Kidney (tissue), 14 donors: ENCODE data around the gene SSC5D. TPM values are rescaled to one million over a fixed set of nuclear protein-coding genes. Genes with fewer than 3 reads are reported as not detected.
"Not testable (repeated sequence)": the region's sequence is repeated elsewhere in the genome, so short reads cannot be mapped to it uniquely, and the experiment has no call there.

Experiments used
- DNase-seq, 5 donors: peaks; one replicate each; pipeline ENCODE4 v3.0.0-alpha.2; 2013 to 2020
- FAIRE-seq: peaks from 2 replicates; lab custom pipeline; 2012; peaks lifted over from hg19 to GRCh38; lab: Jason Lieb, UNC
- H3K27ac ChIP-seq, 2 donors: one replicate each; pipeline ENCODE4 v1.7.0; 2013; ENCODE audit warnings: low read depth in 2 of 2, low read length in 2 of 2, inconsistent platforms in 1 of 2
- H3K27me3 ChIP-seq: one replicate; pipeline ENCODE4 v1.7.1; 2013; ENCODE audit warnings: low read length, inconsistent platforms; ENCODE audit not compliant: control insufficient read depth, insufficient read depth
- H3K36me3 ChIP-seq, 3 donors: one replicate each; pipeline versions ENCODE4 v1.7.0 to v1.7.1; 2013; ENCODE audit warnings: low read length in 3 of 3, control low read depth in 1 of 3, inconsistent platforms in 1 of 3; ENCODE audit not compliant: insufficient read depth in 3 of 3, control insufficient read depth in 2 of 3
- H3K4me1 ChIP-seq, 3 donors: one replicate each; pipeline versions ENCODE4 v1.7.0 to v1.7.1; 2013; ENCODE audit warnings: low read length in 3 of 3, inconsistent platforms in 1 of 3, low read depth in 1 of 3; ENCODE audit not compliant: control insufficient read depth in 2 of 3, insufficient read depth in 2 of 3
- H3K4me3 ChIP-seq, 3 donors: one replicate each; pipeline versions ENCODE4 v1.7.0 to v1.8.1; 2013; ENCODE audit warnings: low read length in 3 of 3, control low read depth in 1 of 3, inconsistent platforms in 1 of 3
- H3K9ac ChIP-seq, 3 donors: one replicate each; pipeline versions ENCODE4 v1.7.0 to v1.7.1; 2013; ENCODE audit warnings: low read length in 3 of 3, control low read depth in 1 of 3, inconsistent platforms in 1 of 3
- H3K9me3 ChIP-seq, 3 donors: one replicate each; pipeline versions ENCODE4 v1.7.0 to v1.7.1; 2013; ENCODE audit warnings: low read length in 3 of 3, control low read depth in 1 of 3, inconsistent platforms in 1 of 3; ENCODE audit not compliant: control insufficient read depth in 2 of 3, insufficient read depth in 1 of 3
- intact Hi-C: fragments of 100-400 bp; cut with DNase I; formaldehyde crosslinking; loops from one replicate; pipeline ENCODE4 v1.11.1; 2022
- polyA plus RNA-seq: library from polyadenylated mRNA; stranded (reverse); fragments of 350-450 nt; fragmentation: Illumina TruSeq; extraction: RNeasy Lipid Tissue Mini Kit (QIAGEN cat#74804); gene quantifications from one replicate; pipeline ENCODE4 v1.2.3, GENCODE V29; 2014; ENCODE audit warnings: low read depth, low replicate concordance; ENCODE audit not compliant: insufficient read depth
- total RNA-seq: library from RNA; stranded (reverse); fragmentation: NEBNext Ultra II Directional; extraction: Animal tissue kit (Norgen Biotek cat#: 25700); gene quantifications from one replicate; pipeline ENCODE4 v1.2.1, GENCODE V29; 2021
- TF ChIP-seq, protein P1 (sequence below): IDR thresholded peaks from 3 replicates; pipeline ENCODE4 v1.5.1; 2012; ENCODE audit warnings: mild to moderate bottlenecking, moderate library complexity, borderline replicate concordance; ENCODE audit not compliant: insufficient read depth; ENCODE audit errors: extremely low read depth
- donor health status: control.
- donor health status: control.
- donor health status: control.
- donor health status: control.
- donor health status: control.
- donor health status: DM: yes; HTN: yes; CAD: no.
- donor health status: Normal renal cell carcinoma (clear cell type).

SSC5D gene
- total and polyA plus RNA-seq, 2 donors from 2014 or later: 2.2 to 9.4 TPM

DNA sequence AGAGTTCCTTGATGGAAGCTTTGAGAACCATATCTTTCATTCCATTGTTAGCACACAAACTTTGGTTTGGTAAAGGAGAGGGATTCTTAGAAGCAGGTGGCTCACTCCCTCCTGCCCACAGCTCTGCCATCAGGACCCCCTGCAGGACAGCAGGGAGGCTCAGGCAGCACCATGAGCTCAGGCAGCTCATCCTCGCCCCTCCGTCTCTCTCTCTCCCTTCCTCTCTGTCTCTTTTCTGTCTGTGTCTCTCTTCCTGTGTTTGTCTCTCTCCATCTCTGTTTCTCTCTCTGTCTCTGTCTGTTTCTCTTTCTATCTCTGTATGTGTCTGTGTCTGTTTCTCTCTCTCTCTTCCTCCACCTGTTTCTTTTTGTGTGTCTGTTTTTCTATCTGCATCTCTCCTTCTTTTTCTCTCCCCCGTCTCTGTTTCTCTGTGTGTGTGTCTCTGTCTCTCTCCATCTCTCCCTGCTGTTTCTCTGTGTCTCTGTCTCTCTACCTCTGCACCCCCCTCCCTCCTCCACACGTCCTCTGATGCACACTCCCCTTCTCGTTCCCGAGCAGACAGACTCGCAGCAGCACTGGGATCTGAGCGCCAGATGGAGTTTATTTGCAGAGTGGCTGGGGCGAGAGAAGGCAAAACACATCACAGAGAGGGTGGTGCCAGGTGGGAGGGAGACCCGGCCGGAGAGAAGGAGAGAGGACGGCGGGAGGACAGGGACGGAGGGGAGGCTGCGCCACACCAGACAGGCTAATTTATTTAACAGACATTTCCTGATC, 40.0 kb downstream of the SSC5D start:
- no peak overlapping the region for H3K27ac ChIP-seq
- TF ChIP-seq, protein P1, sequence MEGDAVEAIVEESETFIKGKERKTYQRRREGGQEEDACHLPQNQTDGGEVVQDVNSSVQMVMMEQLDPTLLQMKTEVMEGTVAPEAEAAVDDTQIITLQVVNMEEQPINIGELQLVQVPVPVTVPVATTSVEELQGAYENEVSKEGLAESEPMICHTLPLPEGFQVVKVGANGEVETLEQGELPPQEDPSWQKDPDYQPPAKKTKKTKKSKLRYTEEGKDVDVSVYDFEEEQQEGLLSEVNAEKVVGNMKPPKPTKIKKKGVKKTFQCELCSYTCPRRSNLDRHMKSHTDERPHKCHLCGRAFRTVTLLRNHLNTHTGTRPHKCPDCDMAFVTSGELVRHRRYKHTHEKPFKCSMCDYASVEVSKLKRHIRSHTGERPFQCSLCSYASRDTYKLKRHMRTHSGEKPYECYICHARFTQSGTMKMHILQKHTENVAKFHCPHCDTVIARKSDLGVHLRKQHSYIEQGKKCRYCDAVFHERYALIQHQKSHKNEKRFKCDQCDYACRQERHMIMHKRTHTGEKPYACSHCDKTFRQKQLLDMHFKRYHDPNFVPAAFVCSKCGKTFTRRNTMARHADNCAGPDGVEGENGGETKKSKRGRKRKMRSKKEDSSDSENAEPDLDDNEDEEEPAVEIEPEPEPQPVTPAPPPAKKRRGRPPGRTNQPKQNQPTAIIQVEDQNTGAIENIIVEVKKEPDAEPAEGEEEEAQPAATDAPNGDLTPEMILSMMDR: no peak
- intact Hi-C loops: no loop called here
- DNase-seq (peak in 1 of 5 donors; percentile 40), FAIRE-seq (no peak)
- no peaks in the 10 kb centered on the region for H3K27me3 ChIP-seq
- H3K9me3 ChIP-seq: peaks cover 0 to 6% (median 0%) of the 10 kb centered on the region in 3 donors
- H3K36me3 ChIP-seq: peaks cover 0 to 4% (median 0%) of the 10 kb centered on the region in 3 donors
- no peak overlapping the region for H3K9ac ChIP-seq
- H3K4me3 ChIP-seq: no peak overlapping the region
- peaks cover 0 to 8% (median 3%) of the 10 kb centered on the region in 3 donors for H3K4me1 ChIP-seq

DNA sequence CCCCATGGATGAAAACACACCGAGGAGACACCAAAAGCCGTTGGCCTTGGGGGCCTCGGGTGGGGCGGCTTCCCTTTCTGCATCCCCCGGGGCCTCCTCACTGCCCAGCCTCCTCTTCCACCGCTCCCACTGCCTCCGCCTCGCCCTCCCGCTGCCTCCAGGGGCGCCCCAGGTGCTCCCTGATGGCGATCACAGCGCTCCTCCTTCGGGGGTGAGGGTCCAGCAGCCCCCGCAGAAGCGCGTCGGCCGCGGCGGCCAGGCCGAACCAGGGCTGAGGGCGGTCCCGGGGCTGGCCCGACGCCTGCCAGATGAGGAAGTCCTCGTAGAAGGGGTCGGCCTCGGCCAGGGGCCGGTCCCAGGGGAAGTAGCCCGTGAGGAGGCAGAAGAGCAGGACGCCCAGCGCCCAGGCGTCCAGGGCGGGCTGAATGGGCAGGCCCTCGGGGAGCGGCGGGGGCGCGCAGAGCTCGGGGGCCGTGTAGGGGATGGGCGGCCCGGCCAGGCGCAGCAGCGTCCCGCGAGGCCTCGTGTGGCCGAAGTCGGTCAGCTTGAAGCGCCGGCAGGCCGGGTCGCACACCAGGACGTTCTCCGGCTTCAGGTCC, 41.5 kb downstream of the SSC5D start:
- Histone ChIP-seq H3K27me3 (no peaks in the 10 kb centered on the region), H3K9ac (no peak overlapping the region), H3K4me1 (peaks cover 0 to 8% (median 3%) of the 10 kb centered on the region in 3 donors), H3K36me3 (peaks cover 0 to 4% (median 0%) of the 10 kb centered on the region in 3 donors), H3K27ac (no peak overlapping the region), H3K9me3 (peaks cover 0 to 6% (median 0%) of the 10 kb centered on the region in 3 donors), H3K4me3 (no peak overlapping the region)
- FAIRE-seq (no peak), DNase-seq (no peak)
- intact Hi-C loops: no loop called here
- TF ChIP-seq, protein P1: no peak

DNA sequence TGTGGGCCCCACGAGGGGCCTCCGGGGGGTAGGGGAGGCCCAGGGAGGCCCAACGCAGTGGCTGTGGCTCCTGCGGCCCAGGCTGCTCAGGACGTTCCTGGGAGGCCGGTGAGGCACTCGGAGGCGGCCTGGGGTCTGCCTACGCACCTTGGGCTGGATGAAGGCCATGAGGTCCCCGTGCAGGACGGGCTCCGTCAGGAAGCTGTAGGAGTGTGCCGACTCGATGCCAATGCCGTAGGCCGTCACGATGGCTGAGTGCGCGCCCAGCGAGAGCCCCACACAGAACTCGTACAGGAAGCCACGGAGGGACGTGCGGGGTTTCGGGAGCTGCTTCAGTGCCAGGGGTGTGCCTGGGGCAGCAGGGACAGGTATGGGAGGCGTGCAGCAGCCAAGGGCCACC, 42.8 kb downstream of the SSC5D start:
- no peak overlapping the region for H3K27ac ChIP-seq
- peaks cover 0 to 4% (median 0%) of the 10 kb centered on the region in 3 donors for H3K36me3 ChIP-seq
- H3K9me3 ChIP-seq: peaks cover 0 to 6% (median 0%) of the 10 kb centered on the region in 3 donors
- no peak for DNase-seq
- H3K4me1 ChIP-seq: peaks cover 0 to 8% (median 3%) of the 10 kb centered on the region in 3 donors
- TF ChIP-seq, protein P1: no peak
- no peaks in the 10 kb centered on the region for H3K27me3 ChIP-seq
- FAIRE-seq: no peak
- H3K4me3 ChIP-seq: no peak overlapping the region
- no peak overlapping the region for H3K9ac ChIP-seq
- intact Hi-C loops: no loop called here

DNA sequence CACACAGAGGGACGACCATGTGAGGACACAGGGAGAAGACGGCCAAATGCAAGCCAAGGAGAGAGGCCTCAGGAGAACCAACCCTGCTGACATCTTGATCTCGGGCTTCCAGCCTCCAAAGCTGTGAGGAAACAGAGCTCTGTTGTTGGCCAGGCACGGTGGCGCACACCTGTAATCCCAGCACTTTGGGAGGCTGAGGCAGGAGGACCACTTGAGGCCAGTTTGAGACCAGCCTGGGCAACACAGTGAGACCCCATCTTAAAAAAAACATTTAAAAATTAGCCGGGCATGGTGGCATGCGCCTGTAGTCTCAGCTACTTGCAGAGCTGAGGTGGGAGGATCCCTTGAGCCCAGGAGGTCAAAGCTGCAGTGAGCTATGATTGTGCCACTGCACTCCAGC, 46.0 kb downstream of the SSC5D start:
- not testable (repeated sequence) for FAIRE-seq, H3K4me1 ChIP-seq

More for the DNA sequence above, 46.0 kb downstream of the SSC5D start:
- DNase-seq, H3K27ac ChIP-seq, H3K27me3 ChIP-seq, H3K9ac ChIP-seq, H3K9me3 ChIP-seq, H3K36me3 ChIP-seq, intact Hi-C loops, H3K4me3 ChIP-seq: not testable (repeated sequence)
